HG02970 (cell line): ENCODE results near the gene UGT3A2.
"Not testable (repeated sequence)": the region's sequence is repeated elsewhere in the genome, so short reads cannot be mapped to it uniquely, and the experiment has no call there.

Experiments
- ATAC-seq: cut with Tn5 transposase; IDR thresholded peaks from one replicate; pipeline ENCODE4 v1.9.1; 2021; ENCODE audit warnings: mild to moderate bottlenecking, moderate library complexity, moderate number of reproducible peaks; ENCODE audit not compliant: unreplicated experiment, low FRiP score

The UGT3A2 gene

DNA sequence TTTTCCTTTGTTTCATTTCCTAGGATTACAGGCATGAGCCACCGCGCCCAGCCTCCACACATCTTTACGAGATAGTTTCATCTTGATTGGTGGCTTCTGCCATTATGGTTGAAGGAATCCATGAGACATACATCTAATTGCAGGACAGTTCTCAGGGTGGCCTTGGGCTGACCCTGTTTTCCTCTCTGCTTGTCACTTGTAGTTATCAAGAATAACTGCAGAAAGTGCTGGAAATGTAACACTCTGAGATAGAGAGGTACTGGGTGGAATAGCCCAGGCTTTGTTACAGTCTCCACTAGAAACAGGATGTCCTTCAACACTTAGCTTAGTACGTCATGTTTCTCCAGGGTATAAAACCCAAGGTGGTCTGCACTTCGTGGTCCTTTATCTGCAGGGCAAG, 10.7 kb downstream of the UGT3A2 start:
- ATAC-seq: no peak

DNA sequence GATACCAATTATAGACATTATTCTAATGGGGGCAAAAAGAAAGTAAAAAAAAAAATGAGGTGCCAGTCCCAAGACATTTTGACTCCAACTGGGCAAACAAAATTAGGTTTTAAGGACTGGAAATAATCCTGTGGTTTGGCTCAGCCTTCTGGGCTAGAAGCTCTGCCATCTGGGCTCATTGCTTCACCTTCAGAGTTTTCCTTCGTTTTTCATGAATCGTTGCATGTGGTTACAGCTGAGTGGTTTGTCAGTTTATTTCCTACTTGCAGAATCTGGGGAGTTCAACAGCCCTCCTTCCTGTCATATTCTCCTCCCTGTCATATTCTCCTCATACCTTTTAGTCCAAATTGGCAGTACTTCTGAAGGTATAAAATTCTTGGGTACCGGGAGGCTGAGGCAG, 12.0 kb downstream of the UGT3A2 start:
- no peak for ATAC-seq

DNA sequence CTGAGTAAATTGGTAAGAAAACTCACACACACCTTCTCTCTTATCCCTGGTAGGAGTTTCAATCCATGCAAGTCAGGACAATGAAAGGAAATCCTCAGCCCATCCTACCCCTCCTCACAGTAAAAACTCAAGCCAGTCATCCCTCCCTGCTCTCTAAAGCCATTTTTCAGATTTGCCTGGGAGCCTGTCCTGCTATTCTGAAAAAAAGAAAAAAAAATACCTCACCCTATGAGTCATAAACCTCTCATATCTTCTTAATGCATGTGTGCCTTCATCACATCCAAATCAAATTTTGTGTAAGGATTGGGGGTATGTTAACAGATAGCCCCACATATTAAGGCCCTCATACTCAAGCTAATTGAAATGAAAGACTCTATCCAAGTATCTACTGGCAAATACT, 14.1 kb downstream of the UGT3A2 start:
- ATAC-seq: no peak

DNA sequence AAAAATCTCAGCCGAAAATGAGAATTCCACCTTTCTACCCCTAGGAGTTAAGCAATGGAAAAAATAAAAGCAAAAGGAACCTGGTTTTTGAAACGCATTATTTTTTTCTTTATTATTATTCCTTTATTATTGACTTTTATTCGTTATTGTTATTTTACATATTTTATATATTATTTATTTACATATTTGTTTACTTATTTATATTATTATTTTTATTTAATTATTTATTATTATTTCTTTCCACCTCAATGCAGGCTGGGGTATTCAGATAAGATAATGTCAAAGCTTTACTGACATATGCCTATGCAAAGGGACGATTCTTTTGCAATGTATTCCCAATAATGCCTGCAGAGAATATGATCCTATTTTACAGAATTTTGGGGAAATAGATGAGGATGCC, 16.7 kb downstream of the UGT3A2 start:
- no peak for ATAC-seq

DNA sequence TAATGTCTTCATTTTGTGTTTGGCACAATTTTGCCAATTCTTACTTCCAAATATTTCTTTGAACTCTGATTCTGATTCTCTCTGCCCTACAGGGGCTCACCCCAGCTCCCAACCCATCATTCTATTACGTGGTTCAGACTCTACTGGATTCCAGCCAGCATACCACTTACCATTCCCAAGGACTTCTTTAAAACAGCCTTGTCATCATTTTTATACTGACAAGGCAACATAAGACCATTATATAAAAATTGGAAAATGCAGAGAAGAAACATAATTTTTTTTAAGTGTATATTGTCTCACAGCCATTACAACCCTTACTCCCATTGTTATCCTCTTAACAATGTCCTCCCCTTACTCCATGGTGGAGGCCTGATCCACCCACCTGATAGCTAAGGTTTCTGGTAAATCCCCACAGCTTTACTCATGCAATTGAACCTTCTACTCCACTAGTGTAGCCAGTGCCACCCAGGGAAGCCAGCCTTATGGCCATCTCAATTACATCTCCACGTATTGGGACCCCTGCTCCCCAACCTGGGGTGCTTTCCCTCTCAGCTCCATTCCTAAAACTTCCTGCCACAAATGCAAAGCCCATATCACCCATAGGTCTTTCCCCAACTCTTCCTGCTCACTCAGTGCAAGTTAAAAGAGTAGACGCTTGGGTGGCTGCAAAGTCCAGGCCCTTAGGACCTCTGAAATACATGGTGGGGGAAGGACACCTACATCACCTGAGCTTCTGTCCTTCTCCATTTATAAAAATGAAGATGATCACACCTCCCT, 19.1 kb downstream of the UGT3A2 start:
- ATAC-seq: no peak

DNA sequence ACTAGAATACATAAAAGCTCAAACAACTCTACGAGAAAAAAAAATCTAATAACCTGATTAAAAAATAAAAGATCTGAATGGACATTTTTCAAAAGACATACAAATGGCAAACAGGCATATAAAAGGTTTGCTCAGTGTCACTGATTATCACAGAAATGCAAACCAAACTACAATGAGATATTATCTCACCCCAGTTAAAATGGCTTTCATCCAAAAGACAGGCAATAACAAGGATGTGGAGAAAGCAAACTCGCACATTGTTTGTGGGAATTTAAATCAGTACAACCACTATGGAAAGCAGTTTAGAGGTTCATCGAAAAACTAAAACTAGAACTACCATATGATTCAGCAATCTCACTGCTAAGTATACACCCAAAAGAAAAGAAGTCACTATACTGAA, 20.8 kb downstream of the UGT3A2 start:
- ATAC-seq: no peak

DNA sequence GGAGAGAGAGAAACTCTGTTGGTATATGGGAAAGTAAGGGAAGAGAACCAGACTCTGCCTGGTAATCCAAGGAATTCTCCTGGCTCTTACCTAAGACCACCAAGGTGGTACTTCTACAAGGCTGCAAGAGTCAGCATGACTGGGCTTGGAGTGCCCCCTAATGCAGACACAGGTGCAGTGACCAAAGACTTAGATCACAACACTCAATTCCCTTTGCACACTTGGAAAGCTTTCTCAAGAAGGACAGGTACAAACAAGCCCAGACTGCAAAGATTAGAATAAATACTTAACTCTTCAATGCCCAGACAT, 25.2 kb downstream of the UGT3A2 start:
- no peak for ATAC-seq

DNA sequence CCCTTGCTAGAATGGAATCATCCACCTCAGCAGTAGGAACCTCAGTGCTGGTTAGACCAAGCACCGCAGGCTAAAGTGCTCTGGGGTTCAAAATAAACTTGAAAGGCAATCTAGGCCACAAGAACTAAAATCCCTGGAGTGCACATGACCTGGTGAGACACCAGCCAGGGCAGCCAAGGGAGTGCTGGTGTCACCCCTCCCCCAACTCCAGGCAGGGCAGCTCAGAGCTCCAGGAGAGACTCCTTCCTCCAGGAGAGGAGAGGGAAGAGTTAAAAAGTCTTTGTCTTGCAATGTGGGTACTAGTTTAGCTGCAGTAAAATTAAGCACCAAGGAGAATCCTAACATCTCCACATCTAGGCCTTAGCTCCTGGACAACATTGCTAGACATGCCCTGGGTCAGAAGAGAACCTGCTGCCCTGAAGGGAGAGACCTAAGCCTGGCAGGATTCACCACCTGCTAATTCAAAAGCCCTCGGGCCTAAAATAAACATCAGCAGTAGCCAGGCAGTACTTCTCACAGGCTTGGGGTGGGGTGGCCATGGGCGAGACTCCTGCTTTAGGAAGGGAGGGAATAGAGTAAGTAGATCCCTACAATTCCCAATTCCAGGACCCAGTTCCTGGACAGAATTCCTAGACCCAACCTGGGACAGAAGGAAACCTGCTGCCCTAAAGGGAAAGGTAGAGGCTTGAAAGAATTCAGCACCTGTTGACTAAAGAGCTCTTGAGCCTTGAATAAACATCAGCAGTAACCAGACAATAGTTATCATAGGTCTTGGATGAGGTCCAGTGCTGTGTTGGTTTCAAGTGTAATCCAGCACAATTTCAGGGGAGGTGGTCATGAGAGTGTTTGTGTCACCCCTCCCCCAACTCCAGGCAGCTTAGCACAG, 25.8 kb downstream of the UGT3A2 start:
- no peak for ATAC-seq

DNA sequence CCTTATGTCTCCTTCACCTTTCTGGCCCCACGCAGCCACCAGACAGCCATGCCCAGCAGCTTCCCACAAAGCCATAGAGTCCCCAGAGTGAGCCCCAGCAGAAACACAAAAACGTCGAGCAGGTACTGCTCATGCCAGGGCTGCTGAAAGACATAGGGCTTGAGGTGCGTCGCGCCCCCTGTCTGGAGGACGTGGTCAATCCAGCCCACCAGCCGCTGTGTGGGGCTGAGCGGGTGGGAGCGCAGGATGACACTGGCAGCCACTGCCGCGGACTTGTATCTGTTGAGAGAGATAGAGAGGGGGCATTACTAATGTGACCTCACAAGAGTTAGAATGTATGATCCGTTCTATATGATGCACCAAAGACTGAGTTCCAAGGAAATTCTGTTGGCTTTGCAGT, 31.0 kb downstream of the UGT3A2 start:
- no peak for ATAC-seq

DNA sequence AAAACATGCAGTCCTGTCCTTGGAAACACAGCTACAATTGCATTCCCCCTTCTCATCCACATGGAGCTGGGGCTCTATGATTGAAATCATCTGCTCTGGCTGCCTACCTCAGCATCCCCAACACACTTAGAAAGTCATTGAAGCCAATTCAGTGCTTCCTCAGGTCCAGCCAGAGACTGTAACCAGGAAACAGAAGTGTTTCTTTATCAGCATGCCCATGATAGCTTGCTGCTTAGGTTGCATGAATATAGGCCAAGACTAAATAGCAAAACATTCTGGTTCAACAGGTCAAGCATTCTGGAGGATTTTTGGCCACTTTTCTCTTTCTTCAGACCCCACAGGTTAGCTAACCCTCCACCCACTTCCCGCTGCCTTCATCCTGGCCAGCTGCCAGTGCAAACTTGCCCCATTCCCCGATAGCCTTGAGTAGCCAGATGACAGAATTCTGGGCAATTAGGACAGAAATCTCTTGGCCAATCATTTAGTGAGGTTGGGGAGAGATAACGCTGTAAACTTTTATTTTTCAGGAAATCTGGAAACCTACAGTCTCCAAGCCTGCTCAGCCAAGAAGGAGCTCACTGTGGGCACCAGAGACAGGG, 32.0 kb downstream of the UGT3A2 start:
- not testable (repeated sequence) for ATAC-seq

DNA sequence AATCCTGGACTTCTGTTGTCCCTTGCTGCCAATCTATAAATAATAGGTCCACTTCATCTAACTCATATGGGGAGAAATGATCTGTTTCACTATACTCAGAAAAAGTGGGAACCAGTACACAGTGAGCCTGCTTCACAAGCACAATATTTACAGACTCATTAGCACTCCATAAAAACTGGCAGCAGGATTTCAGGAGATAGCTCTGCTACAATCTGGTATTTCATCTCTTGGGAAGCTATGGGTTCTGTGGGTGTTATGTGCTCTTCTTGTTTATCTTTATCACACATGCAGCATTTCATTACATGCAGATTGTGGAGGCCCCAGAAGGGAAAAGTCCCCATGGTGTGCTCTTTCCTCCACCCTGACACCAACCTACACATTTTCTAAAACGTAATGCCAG, 33.2 kb downstream of the UGT3A2 start:
- ATAC-seq: no peak

DNA sequence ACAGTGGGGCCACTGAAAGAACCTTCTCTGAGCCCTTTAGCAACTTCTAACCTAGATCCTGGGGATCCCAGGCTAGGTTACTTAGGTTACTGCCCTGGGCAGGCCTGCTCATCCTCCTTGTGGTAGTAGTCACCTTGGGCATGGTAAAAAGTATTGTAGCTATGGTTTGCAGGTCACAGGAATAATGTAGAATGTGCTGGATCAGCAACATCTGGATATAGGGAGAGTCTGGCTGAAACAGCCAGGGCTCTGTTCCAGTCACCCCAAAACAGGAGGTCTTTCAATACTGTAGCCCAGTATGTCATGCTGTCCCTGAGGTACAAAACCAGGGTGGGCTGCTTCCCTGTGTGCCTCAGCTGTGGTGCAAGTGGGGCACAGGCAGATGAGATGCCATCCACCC, 33.6 kb downstream of the UGT3A2 start:
- ATAC-seq: no peak

DNA sequence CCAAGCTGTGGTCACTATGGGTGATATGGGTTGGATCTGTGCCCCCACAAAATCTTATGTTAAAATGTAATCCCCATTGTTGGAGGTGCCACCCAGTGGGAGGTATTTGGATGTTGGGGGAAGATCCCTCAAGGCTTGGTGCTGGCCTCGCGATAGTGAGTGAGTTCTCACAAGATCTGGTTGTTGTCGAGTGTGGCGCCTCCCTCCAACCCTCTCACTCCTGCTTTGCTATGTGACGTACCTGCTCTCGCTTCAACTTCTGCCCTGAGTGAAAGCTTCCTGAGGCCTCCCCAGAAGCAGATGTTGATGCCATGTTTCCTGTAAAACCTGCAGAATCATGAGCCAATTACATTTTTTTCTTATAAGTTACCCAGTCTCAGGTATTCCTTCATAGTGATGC, 35.5 kb downstream of the UGT3A2 start:
- no peak for ATAC-seq

DNA sequence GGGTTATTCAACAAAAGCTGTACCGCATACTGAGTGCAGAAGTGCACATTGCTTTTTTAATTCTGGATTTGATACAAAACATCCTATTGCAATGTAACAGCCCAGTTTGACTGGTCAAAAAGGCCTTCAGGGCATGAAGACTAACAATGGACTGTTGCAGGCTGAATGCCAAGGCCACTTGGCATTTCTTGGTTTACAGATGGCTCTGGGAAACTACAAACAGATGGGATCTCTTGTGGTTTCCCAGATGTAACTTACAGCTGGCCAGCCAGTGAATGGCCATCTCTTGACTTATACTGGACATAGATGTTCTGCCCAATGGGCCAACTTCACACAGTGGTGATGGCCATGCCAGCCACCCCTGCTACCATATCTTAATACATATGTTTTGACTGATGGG, 36.8 kb downstream of the UGT3A2 start:
- ATAC-seq: no peak

DNA sequence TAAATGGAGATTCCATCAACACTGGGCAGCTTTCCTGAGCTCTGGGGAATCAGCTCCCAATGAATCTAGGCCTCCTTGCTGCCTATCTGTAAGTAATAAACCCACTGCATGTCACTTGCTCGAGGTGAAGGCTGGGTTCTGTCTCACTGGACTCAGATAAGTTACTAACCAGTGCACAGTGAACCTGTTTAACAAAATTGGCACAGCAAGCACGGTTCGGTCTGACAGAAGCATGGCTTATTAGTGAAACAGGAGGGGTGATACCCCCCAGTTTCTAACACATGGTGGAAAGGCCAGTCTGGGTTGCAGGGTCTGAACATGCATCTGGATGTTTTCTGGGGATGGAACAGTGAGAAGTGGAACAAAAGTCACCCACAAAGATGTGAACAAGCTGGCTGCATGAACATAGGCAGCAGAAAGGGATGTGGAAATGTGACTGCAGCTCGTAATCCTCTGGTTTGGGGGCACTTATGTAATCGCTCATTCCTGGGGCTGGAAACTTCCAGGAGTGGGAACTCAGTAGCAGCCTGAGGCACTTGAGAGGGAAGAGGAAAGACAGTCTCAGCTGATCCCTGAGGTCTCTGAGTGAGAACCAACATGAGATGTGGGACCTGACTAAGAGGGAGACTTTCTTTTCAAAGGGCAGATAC, 37.7 kb downstream of the UGT3A2 start:
- ATAC-seq: no peak

DNA sequence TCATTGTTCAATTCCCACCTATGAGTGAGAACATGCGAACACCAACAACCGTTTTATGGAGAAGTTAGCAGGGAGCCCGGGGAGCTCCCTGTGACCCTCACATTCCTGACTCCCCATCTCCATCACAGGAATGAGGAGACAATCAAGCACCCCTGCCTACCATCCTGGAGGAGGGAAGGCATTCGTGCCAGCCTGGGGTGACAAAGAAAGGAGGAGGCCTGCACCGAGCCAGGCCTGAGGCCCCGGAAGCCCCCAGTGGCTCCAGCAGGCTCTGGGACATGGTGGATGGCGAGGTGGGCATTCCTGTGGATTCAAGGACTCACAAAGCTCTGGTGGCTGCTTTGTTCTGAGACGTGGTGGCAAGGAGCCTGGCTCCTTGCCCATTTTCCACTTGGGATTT, 39.0 kb downstream of the UGT3A2 start:
- ATAC-seq: no peak

DNA sequence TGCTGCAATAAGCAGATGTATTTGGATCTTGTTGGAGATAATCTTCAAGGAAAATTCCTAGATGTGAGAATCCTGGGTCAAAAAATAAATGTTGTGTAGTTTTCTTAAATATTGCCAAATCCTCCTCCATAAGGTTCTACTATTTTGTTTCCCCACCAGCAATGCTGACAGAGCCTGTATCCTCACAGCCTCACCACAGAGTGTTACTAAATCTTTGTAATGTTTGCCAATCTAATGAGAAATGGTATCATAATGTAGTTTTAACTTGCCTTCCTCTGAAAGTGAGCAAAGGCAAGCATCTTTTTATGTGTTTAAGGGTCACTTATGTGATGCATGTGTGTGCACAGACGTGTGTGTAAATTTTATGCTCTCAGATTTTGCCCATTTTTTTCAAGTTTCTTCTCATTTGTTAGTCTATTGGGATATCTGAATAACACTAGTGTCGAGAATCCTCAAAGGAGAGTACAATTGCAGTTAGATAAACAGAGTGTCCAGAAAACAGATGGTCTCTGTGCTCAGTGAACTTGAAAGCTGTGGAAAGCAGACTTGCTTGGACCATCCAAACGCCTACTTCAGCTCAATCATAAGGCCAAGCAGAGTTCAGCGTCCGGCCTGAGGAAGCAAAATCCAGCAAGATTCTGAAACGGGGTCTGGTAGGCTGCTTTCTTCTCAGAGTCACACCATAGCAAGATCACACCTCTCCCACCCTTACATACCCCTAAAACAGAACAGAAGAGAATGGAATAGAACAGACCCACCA, 39.8 kb downstream of the UGT3A2 start:
- no peak for ATAC-seq

DNA sequence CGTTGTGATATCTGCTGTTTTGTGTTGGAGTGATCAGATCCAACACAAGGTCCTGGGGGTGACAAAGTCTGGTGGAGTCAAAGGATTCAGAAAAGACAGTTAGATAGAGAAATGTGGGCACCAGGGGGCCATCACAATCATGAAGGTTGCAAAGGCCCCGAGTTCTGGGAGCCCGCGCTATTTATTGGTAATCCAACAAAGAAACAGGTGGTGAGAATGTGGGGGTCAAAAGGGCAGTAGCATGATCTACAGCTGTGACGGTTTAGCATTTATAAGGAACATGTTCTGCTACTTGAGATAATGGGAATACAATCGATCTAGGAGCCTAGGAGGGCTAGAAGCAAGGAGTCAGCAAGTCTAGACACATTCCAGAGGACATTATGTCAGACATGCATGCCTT, 44.4 kb downstream of the UGT3A2 start:
- not testable (repeated sequence) for ATAC-seq

DNA sequence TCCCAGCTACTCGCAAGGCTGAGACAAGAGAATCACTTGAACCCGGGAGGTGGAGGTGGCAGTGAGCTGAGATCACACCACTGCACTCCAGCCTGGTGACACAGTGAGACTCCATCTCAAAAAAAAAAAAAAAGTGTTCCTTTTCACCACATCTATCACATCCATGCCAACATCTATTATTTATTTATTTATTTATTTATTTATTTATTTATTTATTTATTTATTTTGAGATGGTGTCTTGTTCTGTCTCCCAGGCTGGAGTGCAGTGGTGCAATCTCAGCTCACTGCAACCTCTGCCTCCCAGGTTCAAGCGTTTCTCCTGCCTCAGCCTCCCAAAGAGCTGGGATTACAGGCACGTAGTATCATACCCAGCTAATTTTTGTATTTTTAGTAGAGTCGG, 47.1 kb downstream of the UGT3A2 start:
- ATAC-seq: not testable (repeated sequence)

DNA sequence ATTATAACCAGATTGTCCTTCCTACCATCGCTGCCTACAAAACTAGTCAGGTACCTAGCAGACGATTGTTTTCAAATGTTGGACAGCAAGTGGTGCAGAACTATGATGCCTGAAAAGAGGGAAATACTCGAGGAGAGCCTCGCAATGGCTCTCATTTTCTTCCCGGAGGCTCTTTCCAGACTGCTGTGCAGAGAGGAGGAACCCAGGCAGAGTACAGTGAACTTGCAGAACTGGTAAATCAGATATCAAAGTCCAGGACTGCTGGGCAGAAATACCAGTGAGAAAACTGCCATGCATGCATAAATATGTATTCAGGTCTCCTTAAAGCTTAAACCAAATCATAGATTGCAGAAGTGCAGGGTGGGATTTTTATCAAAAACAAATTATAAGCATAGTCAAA, 49.1 kb downstream of the UGT3A2 start:
- ATAC-seq: no peak
